Keratinocyte (primary cell): ENCODE data around the gene ZNF850. TPM values are rescaled to one million over a fixed set of nuclear protein-coding genes. Genes with fewer than 3 reads are reported as not detected.

Experiments used
- DNase-seq: peaks from one replicate; pipeline ENCODE4 v3.0.0-alpha.2; 2011; ENCODE audit warnings: low read depth, missing footprints, low spot score
- FAIRE-seq: peaks from 2 replicates; lab custom pipeline; 2011; peaks lifted over from hg19 to GRCh38; lab: Jason Lieb, UNC
- H2AFZ ChIP-seq: 2 replicates; pipeline ENCODE4 v1.6.0; 2012; ENCODE audit warnings: low read length, control low read depth, inconsistent platforms; ENCODE audit not compliant: control insufficient read depth
- H3K27ac ChIP-seq: 2 replicates; pipeline ENCODE4 v1.5.1; 2011; ENCODE audit warnings: low read length; ENCODE audit not compliant: control insufficient read depth, insufficient read depth
- H3K27me3 ChIP-seq: 3 replicates; pipeline ENCODE4 v1.6.0; 2011; ENCODE audit warnings: low read length; ENCODE audit not compliant: control insufficient read depth, insufficient read depth; ENCODE audit errors: extremely low read depth
- H3K36me3 ChIP-seq, 2 experiments: 2 replicates in 1 of 2; 3 replicates in 1 of 2; pipeline ENCODE4 v1.5.1; 2011; ENCODE audit warnings: low read length in 2 of 2, mild to moderate bottlenecking in 1 of 2; ENCODE audit not compliant: control insufficient read depth in 2 of 2, insufficient read depth in 2 of 2; ENCODE audit errors: extremely low read depth in 1 of 2
- H3K4me1 ChIP-seq: 3 replicates; pipeline ENCODE4 v1.5.1; 2011; ENCODE audit warnings: low read length; ENCODE audit not compliant: control insufficient read depth, insufficient read depth; ENCODE audit errors: extremely low read depth
- H3K4me2 ChIP-seq: 3 replicates; pipeline ENCODE4 v1.6.0; 2011; ENCODE audit warnings: low read depth, low read length; ENCODE audit not compliant: control insufficient read depth, insufficient read depth; ENCODE audit errors: extremely low read depth
- H3K4me3 ChIP-seq, 3 experiments: fragments of 200-600 bp in 1 of 3; sonication (generic) in 1 of 3; 2 replicates in 2 of 3; 3 replicates in 1 of 3; pipeline ENCODE4 v1.5.1; 2011 to 2016; ENCODE audit warnings: low read length in 3 of 3, mild to moderate bottlenecking in 3 of 3, control low read depth in 2 of 3, inconsistent platforms in 1 of 3, low read depth in 1 of 3, mixed read lengths in 1 of 3, mixed run types in 1 of 3, moderate library complexity in 1 of 3; ENCODE audit not compliant: control insufficient read depth in 2 of 3, insufficient read depth in 2 of 3; ENCODE audit errors: extremely low read depth in 1 of 3
- H3K79me2 ChIP-seq: 2 replicates; pipeline ENCODE4 v1.6.0; 2012; ENCODE audit warnings: low read length; ENCODE audit not compliant: control insufficient read depth, insufficient read depth
- H3K9ac ChIP-seq: 3 replicates; pipeline ENCODE4 v1.6.0; 2011; ENCODE audit warnings: low read length; ENCODE audit not compliant: control insufficient read depth, insufficient read depth; ENCODE audit errors: extremely low read depth
- H3K9me1 ChIP-seq: 3 replicates; pipeline ENCODE4 v1.6.0; 2011; ENCODE audit warnings: low read length; ENCODE audit not compliant: control insufficient read depth, insufficient read depth; ENCODE audit errors: extremely low read depth
- H3K9me3 ChIP-seq: 2 replicates; pipeline ENCODE4 v1.5.1; 2012; ENCODE audit warnings: low read depth, low read length; ENCODE audit not compliant: control insufficient read depth
- H4K20me1 ChIP-seq: 3 replicates; pipeline ENCODE4 v1.6.0; 2011; ENCODE audit warnings: low read length; ENCODE audit not compliant: control insufficient read depth, insufficient read depth; ENCODE audit errors: extremely low read depth
- CTCF ChIP-seq, 3 experiments: IDR thresholded peaks in 1 of 3; conservative IDR thresholded peaks in 1 of 3; optimal IDR thresholded peaks in 1 of 3; 2 replicates in 2 of 3; 3 replicates in 1 of 3; pipeline versions ENCODE3 to v1.5.1; 2011; ENCODE audit warnings: low read length in 3 of 3, mild to moderate bottlenecking in 3 of 3, moderate library complexity in 2 of 3, control low read depth in 1 of 3, inconsistent platforms in 1 of 3; ENCODE audit not compliant: insufficient read depth in 2 of 3; ENCODE audit errors: extremely low read depth in 1 of 3
- EZH2 ChIP-seq: IDR thresholded peaks from one replicate; pipeline ENCODE4 v1.6.1; 2012; ENCODE audit warnings: inconsistent platforms, mild to moderate bottlenecking, low read length, moderate library complexity
- dilution Hi-C: fragments of 300-500 bp; cut with MboI; formaldehyde crosslinking; loops from one replicate; pipeline ENCODE4 v1.7.0; 2020; ENCODE audit warnings: low sequenced_read_pairs; ENCODE audit not compliant: extremely low pct_ligation_motif_present
- polyA plus RNA-seq, 5 experiments: library from polyadenylated mRNA; depleted of rRNA in 3 of 5; stranded (reverse) in 3 of 5; stranded (forward) in 1 of 5; unstranded in 1 of 5; fragments of >200 nt; gene quantifications; 1 replicate in 1 of 5; 2 replicates in 3 of 5; 3 replicates in 1 of 5; pipeline versions ENCODE4 v1.2.1 to v1.2.3, GENCODE V29; 2011 to 2012; ENCODE audit warnings: missing spikeins in 2 of 5, low read depth in 1 of 5, low replicate concordance in 1 of 5

ZNF850 gene
- polyA plus RNA-seq, 1 donor (not counting 4 experiments of a cell fraction or from before 2014, with no cell fraction given): 1.4 TPM

GRCh38 chr19:36819130-36819630, 46.6 kb upstream of the ZNF850 start:
- H3K4me2 ChIP-seq: no peak overlapping the region
- no peak overlapping the region for H2AFZ ChIP-seq
- DNase-seq (no peak), FAIRE-seq (no peak)
- no peaks in the 10 kb centered on the region for H3K4me1 ChIP-seq
- H3K27me3 ChIP-seq: no peaks in the 10 kb centered on the region
- no peaks in the 10 kb centered on the region for H3K9me1 ChIP-seq
- dilution Hi-C loops: no loop called here
- H3K9me3 ChIP-seq: peaks cover 32% of the 10 kb centered on the region
- peaks cover 0 to 21% of the 10 kb centered on the region in 2 experiments for H3K36me3 ChIP-seq
- TF ChIP-seq CTCF (optimal IDR thresholded peaks at IDR 0.05 in 1 of 3, IDR thresholded peaks at IDR 0.05 in 1 of 3, conservative IDR thresholded peaks at IDR 0.05 in 1 of 3; ENCODE audit: extremely low read depth in 1 of 3, insufficient read depth in 2 of 3, low read length in 3 of 3): no peak
- H3K27ac ChIP-seq: no peak overlapping the region
- H3K79me2 ChIP-seq: no peaks in the 10 kb centered on the region
- H4K20me1 ChIP-seq: no peaks in the 10 kb centered on the region
- no peak overlapping the region for H3K4me3 ChIP-seq
- no peak overlapping the region for H3K9ac ChIP-seq

- H2AFZ ChIP-seq: no peak overlapping the region
- TF ChIP-seq CTCF (optimal IDR thresholded peaks at IDR 0.05 in 1 of 3, IDR thresholded peaks at IDR 0.05 in 1 of 3, conservative IDR thresholded peaks at IDR 0.05 in 1 of 3; ENCODE audit: extremely low read depth in 1 of 3, insufficient read depth in 2 of 3, low read length in 3 of 3) (no peak), EZH2 (no peak)
- peaks cover 2% of the 10 kb centered on the region for H3K9me3 ChIP-seq
- DNase-seq: no peak
- no peak overlapping the region for H3K27ac ChIP-seq
- H3K79me2 ChIP-seq: peaks cover 4% of the 10 kb centered on the region
- no peaks in the 10 kb centered on the region for H4K20me1 ChIP-seq
- no peak overlapping the region for H3K4me2 ChIP-seq
- dilution Hi-C loops: no loop called here
- no peaks in the 10 kb centered on the region for H3K9me1 ChIP-seq
- no peak overlapping the region for H3K4me3 ChIP-seq
- H3K4me1 ChIP-seq: no peaks in the 10 kb centered on the region
- no peak overlapping the region for H3K9ac ChIP-seq
- FAIRE-seq: no peak
- H3K36me3 ChIP-seq: peaks cover 3% of the 10 kb centered on the region in 2 experiments
- H3K27me3 ChIP-seq: no peaks in the 10 kb centered on the region
Observed at GRCh38 chr19:36807029-36807428, 34.4 kb upstream of the ZNF850 start.
